H9 (cell line): ENCODE measurements around the gene NUDT21. TPM values are rescaled to one million over a fixed set of nuclear protein-coding genes. Genes with fewer than 3 reads are reported as not detected.

Experiments
- DNase-seq: peaks from one replicate; pipeline ENCODE4 v3.0.0-alpha.2; 2017
- H2AFZ ChIP-seq: one replicate; pipeline ENCODE4 v1.6.1; 2013; ENCODE audit warnings: mild to moderate bottlenecking, low read length, control low read depth, moderate library complexity
- H2AK5ac ChIP-seq: 2 replicates; pipeline ENCODE4 v1.6.1; 2013; ENCODE audit warnings: low read length, control low read depth, mixed read lengths; ENCODE audit not compliant: insufficient read length
- H2BK120ac ChIP-seq: one replicate; pipeline ENCODE4 v1.6.1; 2013; ENCODE audit warnings: low read depth, mild to moderate bottlenecking, low read length, control low read depth, inconsistent platforms; ENCODE audit not compliant: poor library complexity, severe bottlenecking
- H2BK12ac ChIP-seq: 2 replicates; pipeline ENCODE4 v1.6.1; 2013; ENCODE audit warnings: low read length, control low read depth, mixed read lengths, low read depth; ENCODE audit not compliant: insufficient read length
- H2BK15ac ChIP-seq: 2 replicates; pipeline ENCODE4 v1.6.1; 2013; ENCODE audit warnings: low read depth, low read length, control low read depth
- H2BK20ac ChIP-seq: one replicate; pipeline ENCODE4 v1.6.1; 2013; ENCODE audit warnings: low read depth, mild to moderate bottlenecking, low read length, control low read depth, inconsistent platforms; ENCODE audit not compliant: poor library complexity, severe bottlenecking
- H2BK5ac ChIP-seq: 2 replicates; pipeline ENCODE4 v1.6.1; 2013; ENCODE audit warnings: low read length, control low read depth, mixed read lengths; ENCODE audit not compliant: insufficient read length
- H3K14ac ChIP-seq: 2 replicates; pipeline ENCODE4 v1.6.1; 2013; ENCODE audit warnings: low read length, control low read depth; ENCODE audit not compliant: insufficient read depth
- H3K18ac ChIP-seq: 2 replicates; pipeline ENCODE4 v1.6.1; 2013; ENCODE audit warnings: low read depth, mild to moderate bottlenecking, mixed read lengths, low read length, control low read depth; ENCODE audit not compliant: insufficient read length
- H3K23ac ChIP-seq: 2 replicates; pipeline ENCODE4 v1.6.1; 2013; ENCODE audit warnings: low read length, control low read depth, mixed read lengths, low read depth; ENCODE audit not compliant: insufficient read length
- H3K23me2 ChIP-seq: 2 replicates; pipeline ENCODE4 v1.6.1; 2013; ENCODE audit warnings: low read depth, mild to moderate bottlenecking, mixed read lengths, low read length, control low read depth; ENCODE audit not compliant: insufficient read length, poor library complexity, severe bottlenecking
- H3K27ac ChIP-seq: 2 replicates; pipeline ENCODE4 v1.5.1; 2013; ENCODE audit warnings: low read length, control low read depth, mixed read lengths, low read depth; ENCODE audit not compliant: insufficient read length
- H3K27me3 ChIP-seq: 2 replicates; pipeline ENCODE4 v1.6.1; 2013; ENCODE audit warnings: low read length, control low read depth, inconsistent platforms; ENCODE audit not compliant: insufficient read depth
- H3K4ac ChIP-seq: 2 replicates; pipeline ENCODE4 v1.6.1; 2013; ENCODE audit warnings: low read depth, mild to moderate bottlenecking, control low read depth, inconsistent platforms, low read length, moderate library complexity
- H3K4me1 ChIP-seq: 2 replicates; pipeline ENCODE4 v1.6.1; 2013; ENCODE audit warnings: low read length, control low read depth, inconsistent platforms; ENCODE audit not compliant: insufficient read depth
- H3K4me2 ChIP-seq: 2 replicates; pipeline ENCODE4 v1.6.1; 2013; ENCODE audit warnings: low read length, control low read depth, mixed read lengths; ENCODE audit not compliant: insufficient read length, insufficient read depth
- H3K56ac ChIP-seq: 2 replicates; pipeline ENCODE4 v1.6.1; 2013; ENCODE audit warnings: low read depth, mild to moderate bottlenecking, mixed read lengths, low read length, control low read depth; ENCODE audit not compliant: insufficient read length
- H3K79me1 ChIP-seq: 2 replicates; pipeline ENCODE4 v1.6.1; 2013; ENCODE audit warnings: low read depth, mild to moderate bottlenecking, moderate library complexity, low read length, control low read depth, inconsistent platforms; ENCODE audit not compliant: insufficient read depth, poor library complexity, severe bottlenecking
- H3K79me2 ChIP-seq: 2 replicates; pipeline ENCODE4 v1.6.1; 2013; ENCODE audit warnings: low read length, control low read depth, inconsistent platforms; ENCODE audit not compliant: insufficient read depth
- H3K9ac ChIP-seq: 2 replicates; pipeline ENCODE4 v1.6.1; 2013; ENCODE audit warnings: low read length, control low read depth, mixed read lengths; ENCODE audit not compliant: insufficient read length; ENCODE audit errors: extremely low read depth
- H3K9me3 ChIP-seq: one replicate; pipeline ENCODE4 v1.6.1; 2013; ENCODE audit warnings: low read depth, low read length, inconsistent platforms; ENCODE audit not compliant: control insufficient read depth
- H3T11ph ChIP-seq: one replicate; pipeline ENCODE4 v1.6.1; 2013; ENCODE audit warnings: mild to moderate bottlenecking, low read length, control low read depth, inconsistent platforms
- H4K20me1 ChIP-seq: one replicate; pipeline ENCODE4 v1.6.1; 2013; ENCODE audit not compliant: control insufficient read depth, insufficient read length, insufficient read depth
- H4K5ac ChIP-seq: 2 replicates; pipeline ENCODE4 v1.6.1; 2013; ENCODE audit warnings: low read depth, mild to moderate bottlenecking, mixed read lengths, low read length, control low read depth; ENCODE audit not compliant: insufficient read length
- H4K8ac ChIP-seq: replicated peaks from 2 replicates; pipeline ENCODE4 v1.6.1; 2013; ENCODE audit warnings: low read length, control low read depth, mixed read lengths, low read depth; ENCODE audit not compliant: insufficient read length
- H4K91ac ChIP-seq: 2 replicates; pipeline ENCODE4 v1.6.1; 2013; ENCODE audit warnings: low read depth, mild to moderate bottlenecking, moderate library complexity, mixed read lengths, low read length, control low read depth; ENCODE audit not compliant: insufficient read length
- H3K27ac Mint-ChIP-seq, 3 experiments: 2 replicates in 2 of 3; 3 replicates in 1 of 3; pipeline ENCODE4 v1.8.0; 2020 to 2021; ENCODE audit warnings: mixed read lengths in 3 of 3, mild to moderate bottlenecking in 1 of 3, moderate library complexity in 1 of 3
- H3K27me3 Mint-ChIP-seq: 2 replicates; pipeline ENCODE4 v1.8.0; 2021; ENCODE audit warnings: low read depth, mild to moderate bottlenecking, moderate library complexity, mixed read lengths
- H3K36me3 Mint-ChIP-seq, 3 experiments: 2 replicates in 2 of 3; 3 replicates in 1 of 3; pipeline ENCODE4 v1.8.0; 2020 to 2021; ENCODE audit warnings: low read depth in 3 of 3, mixed read lengths in 3 of 3; ENCODE audit not compliant: insufficient read depth in 1 of 3
- H3K4me1 Mint-ChIP-seq, 2 experiments: 2 replicates each; pipeline ENCODE4 v1.8.0; 2020; ENCODE audit warnings: mixed read lengths in 2 of 2
- H3K4me3 Mint-ChIP-seq, 2 experiments: 2 replicates in 1 of 2; 3 replicates in 1 of 2; pipeline ENCODE4 v1.8.0; 2020 to 2021; ENCODE audit warnings: mild to moderate bottlenecking in 2 of 2, mixed read lengths in 2 of 2, moderate library complexity in 1 of 2
- H3K9me3 Mint-ChIP-seq, 2 experiments: 2 replicates in 1 of 2; 3 replicates in 1 of 2; pipeline ENCODE4 v1.8.0; 2020; ENCODE audit warnings: mild to moderate bottlenecking in 2 of 2, mixed read lengths in 2 of 2, moderate library complexity in 1 of 2
- WGBS: extraction: QIAGEN DNeasy Blood & Tissue Kit; methylation state at CpG from one replicate; pipeline ENCODE4 v1.1.7; 2013; ENCODE audit warnings: missing lambda C conversion rate, low lambda C conversion rate, mixed read lengths; ENCODE audit not compliant: insufficient read length; ENCODE audit errors: extremely low coverage; 5-methylcytosine and 5-hydroxymethylcytosine counted together
- total RNA-seq: library from RNA; stranded (reverse); gene quantifications from 2 replicates; pipeline ENCODE4 v1.2.1, GENCODE V29; 2021
- TF ChIP-seq, protein P1 (sequence below): fragments of 200-600 bp; sonication (generic); conservative IDR thresholded peaks from 3 replicates; pipeline ENCODE4 v1.8.0; 2021; ENCODE audit warnings: antibody characterized with exemption, mild to moderate bottlenecking

The NUDT21 gene
- total RNA-seq, 1 experiment from 2014 or later: 276 TPM

DNA sequence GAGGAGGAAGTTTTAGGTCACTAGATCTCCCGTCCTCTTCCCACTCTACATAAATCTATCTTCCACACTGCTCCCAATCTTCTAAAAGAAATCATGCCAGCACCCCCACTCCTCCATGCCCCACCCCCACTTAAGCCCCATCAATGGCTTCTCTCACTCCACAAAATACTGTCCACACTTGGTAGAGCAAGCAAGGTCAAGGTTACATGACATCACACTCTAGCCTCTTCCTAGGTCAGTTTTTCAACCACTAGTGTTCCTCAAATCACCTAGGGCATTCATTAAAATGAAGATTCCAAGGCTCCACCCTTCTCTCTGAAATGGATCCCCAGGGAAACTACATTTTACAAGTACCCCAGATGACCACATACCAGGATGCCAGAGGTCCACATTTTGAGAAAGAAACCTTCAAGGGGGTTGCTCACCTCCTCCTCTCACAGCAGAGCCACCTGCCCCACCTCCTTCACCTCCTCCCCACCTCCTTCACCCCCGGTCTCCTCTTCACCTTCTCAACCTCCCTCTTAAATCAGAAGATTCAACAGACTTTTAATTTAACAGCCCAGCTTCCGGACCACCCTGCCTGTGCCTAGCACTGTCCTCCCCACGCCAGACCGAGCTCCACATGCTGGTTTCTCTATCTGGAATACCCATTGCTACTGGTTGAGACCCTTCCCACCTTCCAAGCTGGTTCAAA lies 29.0 kb downstream of the NUDT21 start:
- H3K18ac ChIP-seq: no peak overlapping the region
- no peak overlapping the region for H3K23ac ChIP-seq
- no peak overlapping the region for H2AFZ ChIP-seq
- H2BK5ac ChIP-seq: no peak overlapping the region
- no peak overlapping the region for H3K56ac ChIP-seq
- Mint-ChIP-seq H3K4me1 (peaks cover 39 to 44% of the 10 kb centered on the region in 2 experiments), H3K27me3 (peaks cover 17% of the 10 kb centered on the region), H3K36me3 (no peaks in the 10 kb centered on the region; a peak in 2 of 7 replicates), H3K4me3 (peak overlapping the region in 1 of 2 experiments; percentile 1; a peak in 1 of 5 replicates), H3K27ac (no peak overlapping the region; a peak in 1 of 7 replicates), H3K9me3 (no peaks in the 10 kb centered on the region)
- H3K9me3 ChIP-seq: no peaks in the 10 kb centered on the region
- no peak overlapping the region for H2BK120ac ChIP-seq
- H2BK15ac ChIP-seq: no peak overlapping the region
- H3K4me1 ChIP-seq: peaks cover 7% of the 10 kb centered on the region; the same call in 1 of the 2 replicates
- H3K27me3 ChIP-seq: no peaks in the 10 kb centered on the region; the same call in 1 of the 2 replicates
- whole genome bisulfite sequencing: no CpG with 5 or more reads among the region's 5 CpGs
- H4K5ac ChIP-seq: no peak overlapping the region
- no peak for DNase-seq
- peaks cover 7% of the 10 kb centered on the region for H3K23me2 ChIP-seq
- no peak overlapping the region for H3K14ac ChIP-seq
- no peak overlapping the region for H4K91ac ChIP-seq
- H4K20me1 ChIP-seq: no peaks in the 10 kb centered on the region
- no peak overlapping the region for H3K27ac ChIP-seq
- H4K8ac ChIP-seq: no peak overlapping the region
- H3T11ph ChIP-seq: no peak overlapping the region
- peaks cover 2% of the 10 kb centered on the region; the same call in 1 of the 2 replicates for H3K79me2 ChIP-seq
- H3K4ac ChIP-seq: no peak overlapping the region
- H2AK5ac ChIP-seq: no peak overlapping the region
- no peak overlapping the region for H3K9ac ChIP-seq
- H3K79me1 ChIP-seq: no peaks in the 10 kb centered on the region
- H2BK12ac ChIP-seq: no peak overlapping the region
- TF ChIP-seq, protein P1, sequence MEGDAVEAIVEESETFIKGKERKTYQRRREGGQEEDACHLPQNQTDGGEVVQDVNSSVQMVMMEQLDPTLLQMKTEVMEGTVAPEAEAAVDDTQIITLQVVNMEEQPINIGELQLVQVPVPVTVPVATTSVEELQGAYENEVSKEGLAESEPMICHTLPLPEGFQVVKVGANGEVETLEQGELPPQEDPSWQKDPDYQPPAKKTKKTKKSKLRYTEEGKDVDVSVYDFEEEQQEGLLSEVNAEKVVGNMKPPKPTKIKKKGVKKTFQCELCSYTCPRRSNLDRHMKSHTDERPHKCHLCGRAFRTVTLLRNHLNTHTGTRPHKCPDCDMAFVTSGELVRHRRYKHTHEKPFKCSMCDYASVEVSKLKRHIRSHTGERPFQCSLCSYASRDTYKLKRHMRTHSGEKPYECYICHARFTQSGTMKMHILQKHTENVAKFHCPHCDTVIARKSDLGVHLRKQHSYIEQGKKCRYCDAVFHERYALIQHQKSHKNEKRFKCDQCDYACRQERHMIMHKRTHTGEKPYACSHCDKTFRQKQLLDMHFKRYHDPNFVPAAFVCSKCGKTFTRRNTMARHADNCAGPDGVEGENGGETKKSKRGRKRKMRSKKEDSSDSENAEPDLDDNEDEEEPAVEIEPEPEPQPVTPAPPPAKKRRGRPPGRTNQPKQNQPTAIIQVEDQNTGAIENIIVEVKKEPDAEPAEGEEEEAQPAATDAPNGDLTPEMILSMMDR: no peak
- no peak overlapping the region for H2BK20ac ChIP-seq
- no peak overlapping the region for H3K4me2 ChIP-seq
